ENCODE data around the gene PDE4B. TPM values are rescaled to one million over a fixed set of nuclear protein-coding genes. Genes with fewer than 3 reads are reported as not detected.

Gene PDE4B
- total and polyA plus RNA-seq, 9 of the 15 experiments (the other 6 are each of a cell fraction or from before 2014, with no cell fraction given) = 0.09 TPM; not detected in 8

DNA sequence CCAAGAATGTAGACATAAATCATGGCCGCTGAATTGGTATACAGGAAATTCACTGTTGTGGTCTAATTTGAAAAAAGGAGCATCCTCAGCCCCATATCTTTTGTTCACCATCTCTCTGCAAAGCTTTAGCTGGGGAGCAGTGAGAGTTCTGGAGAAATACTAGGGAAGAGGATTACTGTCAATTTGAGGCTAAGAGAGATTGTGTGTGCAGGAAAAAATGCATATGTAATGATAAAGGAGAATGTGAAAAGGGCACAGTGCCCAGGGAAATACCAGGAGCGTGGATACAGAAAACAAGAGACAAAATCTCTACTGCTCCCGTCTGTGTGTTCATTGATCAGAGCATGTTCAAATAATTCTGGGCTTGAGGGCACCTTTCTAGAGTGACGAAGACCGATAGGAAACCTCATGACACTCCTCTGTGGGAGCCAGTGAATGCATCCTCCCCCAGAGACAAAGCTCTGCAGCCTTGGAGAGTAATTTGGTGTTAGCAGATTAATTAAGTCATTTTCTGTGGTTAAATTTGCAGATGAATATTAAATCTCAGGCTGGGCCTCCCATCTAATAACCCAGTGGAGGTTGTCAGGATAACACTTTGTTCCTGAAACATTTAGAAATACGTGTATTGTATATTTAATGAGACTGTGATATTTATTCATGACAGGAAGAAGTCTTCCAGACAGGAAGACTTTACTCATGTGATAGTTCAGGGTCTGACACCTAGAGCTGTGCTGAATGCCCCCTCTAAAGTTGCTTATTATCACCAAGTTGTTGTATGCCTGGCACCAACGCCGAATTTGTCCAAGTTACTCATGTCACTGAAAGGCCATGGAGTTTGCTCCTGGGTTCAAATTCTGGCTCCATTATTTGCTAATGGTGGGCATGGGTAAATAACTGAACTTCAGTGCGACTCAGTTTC lies 453.9 kb downstream of the PDE4B start:
- H3K79me2 ChIP-seq (ENCODE audit: control insufficient read depth, insufficient read depth, low read length) = no peaks in the 10 kb centered on the region
- ChIA-PET POLR2A (no interaction called here), CTCF (ENCODE audit: low intra/inter-chr PET ratio) (interaction anchor here (1.2 kb wide), 1 partner anchor 288 kb away, joined by 3 read pairs; no protein-coding TSS in a partner anchor)
- WGBS (ENCODE audit: insufficient coverage, low coverage, missing lambda C conversion rate) = under 1% methylated on average over 9 of the region's 9 CpGs
- no peak overlapping the region for H3K9ac ChIP-seq (ENCODE audit: insufficient read depth in 1 of 2, low read depth in 2 of 2, low read length in 2 of 2)
- H3K4me3 ChIP-seq = no peak overlapping the region
- DNase-seq (ENCODE audit: extremely low read depth in 1 of 4, low spot score in 3 of 4) = no peak
- H3K27ac ChIP-seq (ENCODE audit: extremely low read depth, low read depth, low read length) = no peak overlapping the region
- FAIRE-seq = no peak
- H3K4me1 ChIP-seq (replicated peaks in 1 of 2; ENCODE audit: control insufficient read depth in 2 of 2, insufficient read depth in 2 of 2, low read length in 2 of 2) = no peaks in the 10 kb centered on the region
- intact Hi-C loops (cut with micrococcal nuclease) (loop anchor here (10.0 kb wide), 1 partner anchor 1182 kb away; no protein-coding TSS in a partner anchor), in situ Hi-C loops (cut with MboI) (loop anchor here (10.0 to 25.0 kb wide), 3 partner anchors 198 to 1184 kb away; no protein-coding TSS in a partner anchor)
- no peak overlapping the region for H3K4me2 ChIP-seq (ENCODE audit: insufficient read depth, low read length)
- ATAC-seq = no peak
- BruUV-seq (replicated peaks) = no TSS peak
- H4K20me1 ChIP-seq (replicated peaks; ENCODE audit: control insufficient read depth, insufficient read depth, low read length) = no peaks in the 10 kb centered on the region
- no peak overlapping the region for H2AFZ ChIP-seq (ENCODE audit: low read depth, low read length)
- H3K36me3 ChIP-seq (ENCODE audit: control insufficient read depth, insufficient read depth, low read length) = no peaks in the 10 kb centered on the region
- peaks cover 0 to 2% of the 10 kb centered on the region in 2 experiments; a peak in 1 of 5 replicates for H3K27me3 ChIP-seq (ENCODE audit: control insufficient read depth in 2 of 2, insufficient read depth in 2 of 2, low read length in 2 of 2)
- H3K9me1 ChIP-seq (ENCODE audit: control insufficient read depth, insufficient read depth, low read length) = no peaks in the 10 kb centered on the region
- H3K9me3 ChIP-seq (replicated peaks; ENCODE audit: control insufficient read depth, insufficient read depth, low read depth, low read length) = no peaks in the 10 kb centered on the region
- TF ChIP-seq, protein P1, sequence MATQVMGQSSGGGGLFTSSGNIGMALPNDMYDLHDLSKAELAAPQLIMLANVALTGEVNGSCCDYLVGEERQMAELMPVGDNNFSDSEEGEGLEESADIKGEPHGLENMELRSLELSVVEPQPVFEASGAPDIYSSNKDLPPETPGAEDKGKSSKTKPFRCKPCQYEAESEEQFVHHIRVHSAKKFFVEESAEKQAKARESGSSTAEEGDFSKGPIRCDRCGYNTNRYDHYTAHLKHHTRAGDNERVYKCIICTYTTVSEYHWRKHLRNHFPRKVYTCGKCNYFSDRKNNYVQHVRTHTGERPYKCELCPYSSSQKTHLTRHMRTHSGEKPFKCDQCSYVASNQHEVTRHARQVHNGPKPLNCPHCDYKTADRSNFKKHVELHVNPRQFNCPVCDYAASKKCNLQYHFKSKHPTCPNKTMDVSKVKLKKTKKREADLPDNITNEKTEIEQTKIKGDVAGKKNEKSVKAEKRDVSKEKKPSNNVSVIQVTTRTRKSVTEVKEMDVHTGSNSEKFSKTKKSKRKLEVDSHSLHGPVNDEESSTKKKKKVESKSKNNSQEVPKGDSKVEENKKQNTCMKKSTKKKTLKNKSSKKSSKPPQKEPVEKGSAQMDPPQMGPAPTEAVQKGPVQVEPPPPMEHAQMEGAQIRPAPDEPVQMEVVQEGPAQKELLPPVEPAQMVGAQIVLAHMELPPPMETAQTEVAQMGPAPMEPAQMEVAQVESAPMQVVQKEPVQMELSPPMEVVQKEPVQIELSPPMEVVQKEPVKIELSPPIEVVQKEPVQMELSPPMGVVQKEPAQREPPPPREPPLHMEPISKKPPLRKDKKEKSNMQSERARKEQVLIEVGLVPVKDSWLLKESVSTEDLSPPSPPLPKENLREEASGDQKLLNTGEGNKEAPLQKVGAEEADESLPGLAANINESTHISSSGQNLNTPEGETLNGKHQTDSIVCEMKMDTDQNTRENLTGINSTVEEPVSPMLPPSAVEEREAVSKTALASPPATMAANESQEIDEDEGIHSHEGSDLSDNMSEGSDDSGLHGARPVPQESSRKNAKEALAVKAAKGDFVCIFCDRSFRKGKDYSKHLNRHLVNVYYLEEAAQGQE (IDR thresholded peaks at IDR 0.05; ENCODE audit: borderline replicate concordance) = no peak
- TF ChIP-seq, protein P1 (CRISPR knock-in tag; IDR thresholded peaks at IDR 0.05; ENCODE audit: low read depth) = no peak
- TF ChIP-seq XRCC4 (IDR thresholded peaks at IDR 0.05; ENCODE audit: extremely low read depth, insufficient read depth, insufficient read length) (no peak), DNMT1 (IDR thresholded peaks at IDR 0.05) (no peak), ZNF311 (CRISPR knock-in tag; IDR thresholded peaks at IDR 0.05) (no peak)
- TF ChIP-seq, protein P2, sequence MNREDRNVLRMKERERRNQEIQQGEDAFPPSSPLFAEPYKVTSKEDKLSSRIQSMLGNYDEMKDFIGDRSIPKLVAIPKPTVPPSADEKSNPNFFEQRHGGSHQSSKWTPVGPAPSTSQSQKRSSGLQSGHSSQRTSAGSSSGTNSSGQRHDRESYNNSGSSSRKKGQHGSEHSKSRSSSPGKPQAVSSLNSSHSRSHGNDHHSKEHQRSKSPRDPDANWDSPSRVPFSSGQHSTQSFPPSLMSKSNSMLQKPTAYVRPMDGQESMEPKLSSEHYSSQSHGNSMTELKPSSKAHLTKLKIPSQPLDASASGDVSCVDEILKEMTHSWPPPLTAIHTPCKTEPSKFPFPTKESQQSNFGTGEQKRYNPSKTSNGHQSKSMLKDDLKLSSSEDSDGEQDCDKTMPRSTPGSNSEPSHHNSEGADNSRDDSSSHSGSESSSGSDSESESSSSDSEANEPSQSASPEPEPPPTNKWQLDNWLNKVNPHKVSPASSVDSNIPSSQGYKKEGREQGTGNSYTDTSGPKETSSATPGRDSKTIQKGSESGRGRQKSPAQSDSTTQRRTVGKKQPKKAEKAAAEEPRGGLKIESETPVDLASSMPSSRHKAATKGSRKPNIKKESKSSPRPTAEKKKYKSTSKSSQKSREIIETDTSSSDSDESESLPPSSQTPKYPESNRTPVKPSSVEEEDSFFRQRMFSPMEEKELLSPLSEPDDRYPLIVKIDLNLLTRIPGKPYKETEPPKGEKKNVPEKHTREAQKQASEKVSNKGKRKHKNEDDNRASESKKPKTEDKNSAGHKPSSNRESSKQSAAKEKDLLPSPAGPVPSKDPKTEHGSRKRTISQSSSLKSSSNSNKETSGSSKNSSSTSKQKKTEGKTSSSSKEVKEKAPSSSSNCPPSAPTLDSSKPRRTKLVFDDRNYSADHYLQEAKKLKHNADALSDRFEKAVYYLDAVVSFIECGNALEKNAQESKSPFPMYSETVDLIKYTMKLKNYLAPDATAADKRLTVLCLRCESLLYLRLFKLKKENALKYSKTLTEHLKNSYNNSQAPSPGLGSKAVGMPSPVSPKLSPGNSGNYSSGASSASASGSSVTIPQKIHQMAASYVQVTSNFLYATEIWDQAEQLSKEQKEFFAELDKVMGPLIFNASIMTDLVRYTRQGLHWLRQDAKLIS (CRISPR knock-in tag; IDR thresholded peaks at IDR 0.05) = no peak
- TF ChIP-seq, protein P3, sequence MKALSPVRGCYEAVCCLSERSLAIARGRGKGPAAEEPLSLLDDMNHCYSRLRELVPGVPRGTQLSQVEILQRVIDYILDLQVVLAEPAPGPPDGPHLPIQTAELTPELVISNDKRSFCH (CRISPR knock-in tag; IDR thresholded peaks at IDR 0.05) = no peak
- TF ChIP-seq, protein P3 (tag; IDR thresholded peaks at IDR 0.05) = no peak
